Activated T-cell treated with anti-CD3 and anti-CD28 coated beads, Interleukin-2, amount 50 U/mL, for 4 hours (primary cell): ENCODE measurements around the gene CFAP44. TPM values are rescaled to one million over a fixed set of nuclear protein-coding genes. Genes with fewer than 3 reads are reported as not detected.
"Not testable (repeated sequence)": the region's sequence is repeated elsewhere in the genome, so short reads cannot be mapped to it uniquely, and the experiment has no call there.

Source experiments
- ATAC-seq, 2 donors: fragments of 200-7000 bp; cut with Tn5 transposase; one replicate each; pipeline ENCODE4 v1.10.0; 2021
- DNase-seq: peaks from one replicate; pipeline ENCODE4 v3.0.0-alpha.2; 2020
- H3K27me3 Mint-ChIP-seq: one replicate; pipeline ENCODE4 v1.8.0; 2021; ENCODE audit warnings: low read depth, mixed read lengths
- H3K36me3 Mint-ChIP-seq: one replicate; pipeline ENCODE4 v1.8.0; 2022; ENCODE audit warnings: mixed read lengths; ENCODE audit not compliant: insufficient read depth
- H3K4me1 Mint-ChIP-seq: one replicate; pipeline ENCODE4 v1.8.0; 2021; ENCODE audit warnings: low read depth, mixed read lengths
- H3K4me3 Mint-ChIP-seq: one replicate; pipeline ENCODE4 v1.8.0; 2021; ENCODE audit warnings: mild to moderate bottlenecking, moderate library complexity, mixed read lengths
- H3K9me3 Mint-ChIP-seq: one replicate; pipeline ENCODE4 v1.8.0; 2021; ENCODE audit warnings: mixed read lengths
- total RNA-seq, 3 donors: library from RNA; stranded (reverse); gene quantifications; one replicate each; pipeline ENCODE4 v1.2.1, GENCODE V29; 2021

CFAP44 gene
- total RNA-seq: 1 to 10 TPM; 1.8 to 4.4 (median 3.4) TPM

- Mint-ChIP-seq H3K9me3 (no peaks in the 10 kb centered on the region), H3K27me3 (no peaks in the 10 kb centered on the region), H3K4me1 (no peaks in the 10 kb centered on the region), H3K4me3 (peak within 1 kb of the TSS; percentile 13), H3K36me3 (peaks cover 25% of the 10 kb centered on the region)
- DNase-seq (peak; percentile 45), ATAC-seq (peak; percentile 55 to 81)
Observed at GRCh38 chr3:113441051-113441770, at the start of gene CFAP44. CFAP44 (minus strand) TSS chr3:113441493; CDS start chr3:113433664, 7,829 bp downstream.

- peaks cover 19% of the 10 kb centered on the region for H3K4me1 Mint-ChIP-seq
- peaks cover 20% of the 10 kb centered on the region for H3K36me3 Mint-ChIP-seq
- DNase-seq (no peak), ATAC-seq (no peak)
- no peaks in the 10 kb centered on the region for H3K9me3 Mint-ChIP-seq
- H3K27me3 Mint-ChIP-seq: no peaks in the 10 kb centered on the region
- no peak overlapping the region for H3K4me3 Mint-ChIP-seq
Observed at GRCh38 chr3:113485161-113485609, 43.9 kb upstream of the CFAP44 start.

- H3K36me3 Mint-ChIP-seq: peaks cover 38% of the 10 kb centered on the region
- peaks cover under 1% of the 10 kb centered on the region for H3K9me3 Mint-ChIP-seq
- no peak overlapping the region for H3K4me3 Mint-ChIP-seq
- no peaks in the 10 kb centered on the region for H3K4me1 Mint-ChIP-seq
- DNase-seq (no peak), ATAC-seq (no peak)
- no peaks in the 10 kb centered on the region for H3K27me3 Mint-ChIP-seq
Observed at GRCh38 chr3:113468539-113468938, 27.2 kb upstream of the CFAP44 start.

GRCh38 chr3:113461488-113461887, 20.2 kb upstream of the CFAP44 start:
- Mint-ChIP-seq H3K27me3 (no peaks in the 10 kb centered on the region), H3K4me1 (no peaks in the 10 kb centered on the region), H3K36me3 (peaks cover 63% of the 10 kb centered on the region), H3K4me3 (no peak overlapping the region), H3K9me3 (peaks cover 9% of the 10 kb centered on the region)
- DNase-seq (no peak), ATAC-seq (no peak)

- not testable (repeated sequence) for DNase-seq, H3K4me3 Mint-ChIP-seq, H3K9me3 Mint-ChIP-seq, ATAC-seq, H3K4me1 Mint-ChIP-seq, H3K27me3 Mint-ChIP-seq
- H3K36me3 Mint-ChIP-seq: peaks cover 59% of the 10 kb centered on the region
Observed at GRCh38 chr3:113458554-113458953, 17.3 kb upstream of the CFAP44 start.

- Mint-ChIP-seq H3K27me3 (no peaks in the 10 kb centered on the region), H3K4me1 (no peaks in the 10 kb centered on the region), H3K4me3 (no peak overlapping the region), H3K9me3 (no peaks in the 10 kb centered on the region), H3K36me3 (peaks cover 53% of the 10 kb centered on the region)
- DNase-seq: no peak
- no peak for ATAC-seq
Observed at GRCh38 chr3:113455446-113455845, 14.2 kb upstream of the CFAP44 start.

- Mint-ChIP-seq H3K4me1 (no peaks in the 10 kb centered on the region), H3K36me3 (peaks cover 46% of the 10 kb centered on the region), H3K4me3 (no peak overlapping the region), H3K27me3 (no peaks in the 10 kb centered on the region), H3K9me3 (no peaks in the 10 kb centered on the region)
- DNase-seq (no peak), ATAC-seq (no peak)
Observed at GRCh38 chr3:113454630-113455029, 13.3 kb upstream of the CFAP44 start.

- no peaks in the 10 kb centered on the region for H3K27me3 Mint-ChIP-seq
- ATAC-seq (no peak), DNase-seq (no peak)
- no peaks in the 10 kb centered on the region for H3K9me3 Mint-ChIP-seq
- no peak overlapping the region for H3K4me3 Mint-ChIP-seq
- peaks cover 41% of the 10 kb centered on the region for H3K36me3 Mint-ChIP-seq
- H3K4me1 Mint-ChIP-seq: no peaks in the 10 kb centered on the region
Observed at GRCh38 chr3:113454057-113454456, 12.8 kb upstream of the CFAP44 start.

- DNase-seq: no peak
- Mint-ChIP-seq H3K4me3 (no peak overlapping the region), H3K9me3 (no peaks in the 10 kb centered on the region), H3K27me3 (no peaks in the 10 kb centered on the region), H3K36me3 (peaks cover 38% of the 10 kb centered on the region), H3K4me1 (no peaks in the 10 kb centered on the region)
- no peak for ATAC-seq
Observed at GRCh38 chr3:113450911-113451310, 9.6 kb upstream of the CFAP44 start.

- H3K27me3 Mint-ChIP-seq: no peaks in the 10 kb centered on the region
- H3K36me3 Mint-ChIP-seq: peaks cover 21% of the 10 kb centered on the region
- H3K4me1 Mint-ChIP-seq: no peaks in the 10 kb centered on the region
- H3K4me3 Mint-ChIP-seq: no peak overlapping the region
- ATAC-seq (no peak), DNase-seq (no peak)
- no peaks in the 10 kb centered on the region for H3K9me3 Mint-ChIP-seq
Observed at GRCh38 chr3:113439606-113440005, 1.7 kb downstream of the CFAP44 start.

- ATAC-seq (no peak), DNase-seq (no peak)
- no peaks in the 10 kb centered on the region for H3K4me1 Mint-ChIP-seq
- H3K9me3 Mint-ChIP-seq: no peaks in the 10 kb centered on the region
- no peak overlapping the region for H3K4me3 Mint-ChIP-seq
- H3K27me3 Mint-ChIP-seq: no peaks in the 10 kb centered on the region
- H3K36me3 Mint-ChIP-seq: peaks cover 25% of the 10 kb centered on the region
Observed at GRCh38 chr3:113438224-113438623, 3.1 kb downstream of the CFAP44 start.

GRCh38 chr3:113437411-113437810, 3.9 kb downstream of the CFAP44 start:
- H3K4me1 Mint-ChIP-seq: no peaks in the 10 kb centered on the region
- no peak for DNase-seq
- no peak overlapping the region for H3K4me3 Mint-ChIP-seq
- peaks cover 28% of the 10 kb centered on the region for H3K36me3 Mint-ChIP-seq
- no peaks in the 10 kb centered on the region for H3K9me3 Mint-ChIP-seq
- no peaks in the 10 kb centered on the region for H3K27me3 Mint-ChIP-seq
- no peak for ATAC-seq

- peaks cover 30% of the 10 kb centered on the region for H3K36me3 Mint-ChIP-seq
- no peak for DNase-seq
- no peaks in the 10 kb centered on the region for H3K9me3 Mint-ChIP-seq
- H3K4me3 Mint-ChIP-seq: no peak overlapping the region
- H3K4me1 Mint-ChIP-seq: no peaks in the 10 kb centered on the region
- ATAC-seq: peak in 1 of 2 donors; percentile 32
- no peaks in the 10 kb centered on the region for H3K27me3 Mint-ChIP-seq
Observed at GRCh38 chr3:113436809-113437208, 4.5 kb downstream of the CFAP44 start.

- Mint-ChIP-seq H3K9me3 (peaks cover 14% of the 10 kb centered on the region), H3K4me3 (no peak overlapping the region), H3K4me1 (no peaks in the 10 kb centered on the region), H3K36me3 (peaks cover 53% of the 10 kb centered on the region), H3K27me3 (no peaks in the 10 kb centered on the region)
- no peak for ATAC-seq
- no peak for DNase-seq
Observed at GRCh38 chr3:113431811-113432210, 9.5 kb downstream of the CFAP44 start.

- peaks cover 30% of the 10 kb centered on the region for H3K9me3 Mint-ChIP-seq
- DNase-seq: no peak
- no peaks in the 10 kb centered on the region for H3K4me1 Mint-ChIP-seq
- H3K4me3 Mint-ChIP-seq: no peak overlapping the region
- no peak for ATAC-seq
- H3K27me3 Mint-ChIP-seq: no peaks in the 10 kb centered on the region
- H3K36me3 Mint-ChIP-seq: peaks cover 67% of the 10 kb centered on the region
Observed at GRCh38 chr3:113428581-113428980, 12.7 kb downstream of the CFAP44 start.
